ENCODE results near the gene LMF1. TPM values are rescaled to one million over a fixed set of nuclear protein-coding genes. Genes with fewer than 3 reads are reported as not detected.
"Not testable (repeated sequence)": the region's sequence is repeated elsewhere in the genome, so short reads cannot be mapped to it uniquely, and the experiment has no call there.

The LMF1 gene
- polyA plus RNA-seq, 2 donors, result 8.2 to 17.2 TPM

DNA sequence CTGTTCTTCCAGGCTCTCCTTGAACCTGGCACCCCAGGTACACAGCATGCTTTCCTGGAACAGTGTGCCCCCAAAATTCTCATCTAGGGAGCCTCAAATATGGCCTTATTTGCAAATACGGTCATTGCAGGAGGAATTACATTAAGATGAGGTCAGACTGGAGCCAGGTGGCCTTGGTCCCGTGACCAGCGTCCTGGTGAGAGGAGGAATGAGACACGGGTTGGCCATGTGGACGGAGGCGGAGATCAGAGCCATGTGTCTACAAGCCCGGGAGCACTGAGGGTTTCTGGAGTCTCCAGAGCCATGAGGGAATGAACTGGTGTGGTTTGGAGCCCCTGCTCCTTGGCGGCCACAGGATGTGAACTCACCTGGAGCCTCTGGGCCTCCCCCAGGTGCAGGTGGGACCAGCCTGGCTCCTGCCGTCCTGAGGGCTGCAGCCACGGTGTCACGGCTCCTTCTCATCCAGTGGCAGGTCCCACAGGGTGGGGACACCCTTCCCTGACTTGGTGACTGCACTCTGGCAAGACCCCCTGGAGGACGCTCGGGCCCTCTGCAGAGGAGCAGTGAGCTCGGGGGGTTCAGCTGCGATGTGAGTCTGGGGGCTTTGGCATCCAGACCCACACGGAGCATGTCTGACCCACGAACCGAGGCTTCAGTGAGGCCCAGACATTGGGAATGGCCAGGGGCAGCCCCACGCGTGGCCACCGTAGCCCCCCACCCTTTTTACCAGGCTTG lies 148.4 kb downstream of the LMF1 start:
- Histone ChIP-seq H3K27ac (ENCODE audit: low read depth in 2 of 2, low read length in 1 of 2) (no peak overlapping the region), H3K27me3 (ENCODE audit: control insufficient read depth in 1 of 2, insufficient read depth in 2 of 2, low read length in 2 of 2) (peaks cover 0 to 12% of the 10 kb centered on the region in 2 donors), H3K4me3 (ENCODE audit: low read depth in 1 of 2, low read length in 2 of 2) (no peak overlapping the region), H3K36me3 (ENCODE audit: control insufficient read depth in 2 of 2, insufficient read depth in 2 of 2, low read length in 1 of 2) (no peaks in the 10 kb centered on the region), H3K4me1 (ENCODE audit: control insufficient read depth in 2 of 2, insufficient read depth in 2 of 2, low read length in 1 of 2) (peaks cover 0 to 4% of the 10 kb centered on the region in 2 donors), H3K9me3 (ENCODE audit: control insufficient read depth in 2 of 2, insufficient read depth in 1 of 2, low read depth in 1 of 2, low read length in 1 of 2) (peaks cover 0 to 9% of the 10 kb centered on the region in 2 donors)
- 82 to 85% methylated on average over 19 to 21 of the region's 21 CpGs for WGBS, 2 donors

DNA sequence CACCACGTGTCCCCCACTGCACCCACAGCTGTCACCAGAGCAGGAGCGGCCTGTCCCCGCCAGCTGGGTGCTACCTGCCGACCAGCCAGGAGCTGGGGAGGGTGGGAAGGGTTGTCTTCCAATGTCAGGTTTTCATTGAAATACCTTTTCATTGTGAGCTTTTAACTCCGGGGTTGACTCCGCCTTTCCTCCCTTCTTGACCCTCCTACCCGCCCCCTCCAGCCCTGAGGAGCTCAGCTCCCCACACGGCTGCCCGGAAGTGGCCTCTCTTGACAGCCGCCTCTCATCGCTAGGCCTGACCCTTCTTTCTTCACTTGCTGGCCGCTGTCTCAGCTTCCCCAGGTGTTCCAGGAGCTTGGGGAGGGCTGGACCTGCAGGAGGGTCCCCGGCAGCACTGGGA lies 149.0 kb downstream of the LMF1 start:
- Histone ChIP-seq H3K4me1 (ENCODE audit: control insufficient read depth in 2 of 2, insufficient read depth in 2 of 2, low read length in 1 of 2) (peaks cover 0 to 4% of the 10 kb centered on the region in 2 donors), H3K27me3 (ENCODE audit: control insufficient read depth in 1 of 2, insufficient read depth in 2 of 2, low read length in 2 of 2) (peaks cover 0 to 12% of the 10 kb centered on the region in 2 donors)
- 58 to 66% methylated on average over 13 of the region's 13 CpGs for WGBS, 2 donors

DNA sequence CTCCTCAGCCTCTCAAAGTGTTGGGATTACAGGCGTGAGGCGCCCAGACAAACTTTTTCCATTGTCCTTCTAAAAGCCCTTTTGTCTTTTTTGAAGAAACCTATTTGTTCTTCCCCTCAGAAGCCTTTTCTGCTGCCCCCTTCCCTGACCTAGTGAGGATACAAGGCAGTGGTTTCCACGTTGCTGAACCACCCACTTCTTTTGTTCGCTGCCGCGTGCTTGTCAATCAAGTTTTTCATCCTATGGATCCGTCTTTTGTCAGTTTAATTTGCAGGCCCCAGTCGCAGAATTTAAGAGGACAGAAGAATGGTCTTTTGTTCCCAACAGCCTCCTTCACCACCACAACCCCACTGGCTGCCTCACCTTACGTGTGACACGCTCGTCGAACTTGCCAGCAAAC lies 150.0 kb downstream of the LMF1 start:
- H3K27ac ChIP-seq (ENCODE audit: low read depth in 2 of 2, low read length in 1 of 2), result no peak overlapping the region
- H3K36me3 ChIP-seq (ENCODE audit: control insufficient read depth in 2 of 2, insufficient read depth in 2 of 2, low read length in 1 of 2), result no peaks in the 10 kb centered on the region
- peaks cover 0 to 7% of the 10 kb centered on the region in 2 donors for H3K9me3 ChIP-seq (ENCODE audit: control insufficient read depth in 2 of 2, insufficient read depth in 1 of 2, low read depth in 1 of 2, low read length in 1 of 2)
- no peak overlapping the region for H3K4me3 ChIP-seq (ENCODE audit: low read depth in 1 of 2, low read length in 2 of 2)
- WGBS, 2 donors, result 70% methylated on average over 12 of the region's 12 CpGs
- peaks cover 0 to 4% of the 10 kb centered on the region in 2 donors for H3K4me1 ChIP-seq (ENCODE audit: control insufficient read depth in 2 of 2, insufficient read depth in 2 of 2, low read length in 1 of 2)
- peaks cover 0 to 12% of the 10 kb centered on the region in 2 donors for H3K27me3 ChIP-seq (ENCODE audit: control insufficient read depth in 1 of 2, insufficient read depth in 2 of 2, low read length in 2 of 2)

More for the DNA sequence above, 149.0 kb downstream of the LMF1 start:
- peaks cover 0 to 7% of the 10 kb centered on the region in 2 donors for H3K9me3 ChIP-seq (ENCODE audit: control insufficient read depth in 2 of 2, insufficient read depth in 1 of 2, low read depth in 1 of 2, low read length in 1 of 2)
- H3K4me3 ChIP-seq (ENCODE audit: low read depth in 1 of 2, low read length in 2 of 2), result no peak overlapping the region
- no peak overlapping the region for H3K27ac ChIP-seq (ENCODE audit: low read depth in 2 of 2, low read length in 1 of 2)
- H3K36me3 ChIP-seq (ENCODE audit: control insufficient read depth in 2 of 2, insufficient read depth in 2 of 2, low read length in 1 of 2), result no peaks in the 10 kb centered on the region

DNA sequence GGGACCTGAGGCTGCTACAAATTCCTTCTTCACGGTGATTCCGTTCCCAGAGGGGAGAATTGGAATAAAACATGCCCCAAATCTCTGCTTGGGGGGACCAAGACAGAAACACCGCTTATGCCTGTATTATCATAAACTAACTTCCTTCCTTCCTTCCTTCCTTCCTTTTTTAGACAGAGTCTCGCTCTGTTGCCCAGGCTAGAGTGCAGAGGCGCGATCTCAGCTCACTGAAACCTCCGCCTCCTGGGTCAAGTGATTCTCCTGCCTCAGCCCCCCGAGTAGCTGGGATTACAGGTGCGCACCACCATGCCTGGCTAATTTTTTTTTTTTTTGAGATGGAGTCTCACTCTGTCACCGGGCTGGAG lies 150.8 kb downstream of the LMF1 start:
- peaks cover 0 to 12% of the 10 kb centered on the region in 2 donors for H3K27me3 ChIP-seq (ENCODE audit: control insufficient read depth in 1 of 2, insufficient read depth in 2 of 2, low read length in 2 of 2)
- not testable (repeated sequence) for H3K9me3 ChIP-seq (ENCODE audit: control insufficient read depth in 2 of 2, insufficient read depth in 1 of 2, low read depth in 1 of 2, low read length in 1 of 2); H3K4me1 ChIP-seq (ENCODE audit: control insufficient read depth in 2 of 2, insufficient read depth in 2 of 2, low read length in 1 of 2); H3K27ac ChIP-seq (ENCODE audit: low read depth in 2 of 2, low read length in 1 of 2); H3K36me3 ChIP-seq (ENCODE audit: control insufficient read depth in 2 of 2, insufficient read depth in 2 of 2, low read length in 1 of 2); H3K4me3 ChIP-seq (ENCODE audit: low read depth in 1 of 2, low read length in 2 of 2)
- 69 to 71% methylated on average over 10 of the region's 10 CpGs for WGBS, 2 donors

DNA sequence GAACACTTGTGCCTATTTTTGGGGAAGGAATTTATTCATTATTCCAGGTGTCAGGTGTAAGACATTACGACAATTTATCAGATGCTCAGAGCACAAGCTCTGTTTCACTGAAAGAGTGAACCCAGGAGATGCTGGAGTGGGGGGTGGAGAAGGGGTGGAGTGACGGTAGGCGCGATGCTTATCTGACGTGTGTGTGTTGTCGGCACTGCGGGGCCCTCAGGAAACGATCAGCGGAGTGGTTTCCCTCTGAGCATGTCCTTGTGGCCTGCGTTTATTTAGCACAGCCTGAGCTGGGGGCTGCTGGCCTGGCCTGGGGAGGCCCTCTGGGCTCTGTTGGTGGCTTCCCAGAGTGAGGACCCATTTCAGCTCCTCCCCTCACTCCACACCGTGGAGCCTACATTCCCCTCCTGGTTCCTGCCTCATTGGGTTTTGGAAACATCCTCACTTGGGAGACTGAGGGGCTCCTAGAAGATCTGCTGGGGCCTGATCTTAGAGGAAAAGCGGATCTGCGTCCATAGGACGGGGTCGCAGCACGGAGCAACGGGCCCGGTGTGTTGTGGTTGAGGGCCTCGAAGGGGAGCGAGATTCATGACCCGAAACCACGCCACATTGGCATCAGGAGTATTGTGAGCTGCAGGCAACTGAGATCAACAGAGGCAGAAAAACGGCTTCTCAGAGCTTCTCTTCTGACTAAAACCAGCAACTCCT lies 151.3 kb downstream of the LMF1 start:
- no peak overlapping the region for H3K4me3 ChIP-seq (ENCODE audit: low read depth in 1 of 2, low read length in 2 of 2)
- no peak overlapping the region for H3K27ac ChIP-seq (ENCODE audit: low read depth in 2 of 2, low read length in 1 of 2)
- no peaks in the 10 kb centered on the region for H3K4me1 ChIP-seq (ENCODE audit: control insufficient read depth in 2 of 2, insufficient read depth in 2 of 2, low read length in 1 of 2)
- H3K9me3 ChIP-seq (ENCODE audit: control insufficient read depth in 2 of 2, insufficient read depth in 1 of 2, low read depth in 1 of 2, low read length in 1 of 2), result peaks cover 0 to 7% of the 10 kb centered on the region in 2 donors
- no peaks in the 10 kb centered on the region for H3K36me3 ChIP-seq (ENCODE audit: control insufficient read depth in 2 of 2, insufficient read depth in 2 of 2, low read length in 1 of 2)
- WGBS, 2 donors, result 58 to 60% methylated on average over 23 of the region's 23 CpGs
- peaks cover 0 to 12% of the 10 kb centered on the region in 2 donors for H3K27me3 ChIP-seq (ENCODE audit: control insufficient read depth in 1 of 2, insufficient read depth in 2 of 2, low read length in 2 of 2)

DNA sequence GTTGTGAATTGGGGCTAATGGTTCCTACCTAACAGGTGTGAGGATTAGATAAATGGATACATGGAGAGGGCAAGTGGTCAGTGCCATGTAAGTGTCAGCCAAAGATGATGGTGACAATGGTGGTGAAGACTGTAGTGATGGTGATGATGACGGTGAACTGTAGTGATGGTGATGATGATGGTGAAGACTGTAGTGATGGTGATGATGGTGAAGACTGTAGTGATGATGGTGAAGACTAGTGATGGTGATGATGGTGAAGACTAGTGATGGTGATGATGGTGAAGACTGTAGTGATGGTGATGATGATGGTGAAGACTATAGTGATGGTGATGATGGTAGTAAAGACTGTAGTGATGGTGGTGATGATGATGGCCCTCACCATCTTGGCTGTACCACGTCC lies 152.2 kb downstream of the LMF1 start:
- Histone ChIP-seq H3K36me3 (ENCODE audit: control insufficient read depth in 2 of 2, insufficient read depth in 2 of 2, low read length in 1 of 2) (no peaks in the 10 kb centered on the region), H3K9me3 (ENCODE audit: control insufficient read depth in 2 of 2, insufficient read depth in 1 of 2, low read depth in 1 of 2, low read length in 1 of 2) (peaks cover 0 to 7% of the 10 kb centered on the region in 2 donors), H3K27ac (ENCODE audit: low read depth in 2 of 2, low read length in 1 of 2) (no peak overlapping the region), H3K4me3 (ENCODE audit: low read depth in 1 of 2, low read length in 2 of 2) (no peak overlapping the region), H3K27me3 (ENCODE audit: control insufficient read depth in 1 of 2, insufficient read depth in 2 of 2, low read length in 2 of 2) (peaks cover 0 to 15% of the 10 kb centered on the region in 2 donors), H3K4me1 (ENCODE audit: control insufficient read depth in 2 of 2, insufficient read depth in 2 of 2, low read length in 1 of 2) (peaks cover 0 to 1% of the 10 kb centered on the region in 2 donors)
- 70 to 73% methylated on average over 2 of the region's 2 CpGs for WGBS, 2 donors

DNA sequence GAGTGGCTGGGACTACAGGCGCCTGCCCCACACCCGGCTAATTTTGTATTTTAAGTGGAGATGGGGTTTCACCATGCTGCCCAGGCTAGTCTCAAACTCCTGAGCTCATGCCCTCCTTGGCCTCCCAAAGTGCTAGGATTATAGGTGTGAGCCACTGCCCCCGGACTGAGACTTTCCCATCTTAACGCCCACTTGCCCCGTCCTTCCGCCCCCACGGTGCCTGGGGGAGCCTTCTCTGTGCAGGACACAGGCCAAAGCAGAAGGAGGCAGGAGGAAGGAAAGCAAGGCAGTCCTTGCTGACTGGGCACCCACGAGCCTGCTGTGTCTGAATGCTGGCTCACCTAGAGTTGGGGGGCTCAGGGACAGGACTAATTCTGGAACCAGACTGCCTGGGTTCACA lies 152.7 kb downstream of the LMF1 start:
- peaks cover 0 to 19% of the 10 kb centered on the region in 2 donors for H3K27me3 ChIP-seq (ENCODE audit: control insufficient read depth in 1 of 2, insufficient read depth in 2 of 2, low read length in 2 of 2)
- H3K27ac ChIP-seq (ENCODE audit: low read depth in 2 of 2, low read length in 1 of 2), result no peak overlapping the region
- H3K4me3 ChIP-seq (ENCODE audit: low read depth in 1 of 2, low read length in 2 of 2), result no peak overlapping the region
- WGBS, 2 donors, result 78 to 88% methylated on average over 8 of the region's 8 CpGs
- H3K36me3 ChIP-seq (ENCODE audit: control insufficient read depth in 2 of 2, insufficient read depth in 2 of 2, low read length in 1 of 2), result no peaks in the 10 kb centered on the region
- peaks cover 0 to 6% of the 10 kb centered on the region in 2 donors for H3K4me1 ChIP-seq (ENCODE audit: control insufficient read depth in 2 of 2, insufficient read depth in 2 of 2, low read length in 1 of 2)
- peaks cover 0 to 7% of the 10 kb centered on the region in 2 donors for H3K9me3 ChIP-seq (ENCODE audit: control insufficient read depth in 2 of 2, insufficient read depth in 1 of 2, low read depth in 1 of 2, low read length in 1 of 2)

DNA sequence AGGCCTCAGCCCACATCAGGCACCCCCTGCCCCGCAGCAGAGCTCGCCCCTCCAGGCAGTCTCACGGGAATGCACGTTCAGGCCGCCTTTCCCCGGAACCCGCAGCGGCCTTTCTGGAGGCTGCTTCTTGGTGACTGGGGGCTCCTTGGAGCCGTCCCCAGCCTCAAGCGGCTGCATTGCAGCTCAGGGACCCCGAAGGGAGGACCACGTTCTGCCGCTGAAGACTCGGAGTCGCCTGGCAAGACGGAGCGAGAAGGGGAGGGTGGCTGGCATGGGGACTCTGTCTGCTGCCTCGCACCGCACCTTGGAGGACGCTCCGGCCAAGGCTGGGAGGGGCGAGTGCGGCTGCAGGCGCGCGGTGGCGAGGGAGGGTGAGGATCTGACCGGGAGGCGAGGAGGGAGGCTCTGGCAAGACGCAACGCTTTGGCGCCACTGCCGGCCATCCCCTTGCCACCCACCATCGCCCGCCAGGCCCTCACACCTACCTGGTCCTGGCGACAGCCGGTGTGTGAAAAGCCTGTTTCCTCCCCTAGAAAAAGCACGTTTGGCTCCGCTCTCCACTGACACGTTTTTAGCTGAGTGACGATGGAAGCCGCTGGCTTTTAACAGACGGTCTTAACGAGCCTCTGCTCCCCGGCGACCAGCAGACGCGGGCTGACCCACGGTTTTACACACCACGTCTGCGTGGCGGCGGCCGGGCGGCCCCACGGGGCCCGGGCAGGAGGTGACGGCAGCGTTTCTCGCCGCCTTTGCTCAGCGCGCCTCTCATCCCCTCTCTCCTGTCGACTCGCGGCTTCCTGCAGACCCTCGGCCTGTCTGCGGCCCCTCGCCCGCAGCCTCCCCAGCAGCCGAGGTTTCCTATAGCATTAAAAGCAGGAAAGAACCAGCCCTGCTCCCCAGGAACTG lies 153.5 kb downstream of the LMF1 start:
- Histone ChIP-seq H3K27ac (ENCODE audit: low read depth in 2 of 2, low read length in 1 of 2) (no peak overlapping the region), H3K36me3 (ENCODE audit: control insufficient read depth in 2 of 2, insufficient read depth in 2 of 2, low read length in 1 of 2) (no peaks in the 10 kb centered on the region), H3K9me3 (ENCODE audit: control insufficient read depth in 2 of 2, insufficient read depth in 1 of 2, low read depth in 1 of 2, low read length in 1 of 2) (peaks cover 0 to 9% of the 10 kb centered on the region in 2 donors), H3K4me3 (ENCODE audit: low read depth in 1 of 2, low read length in 2 of 2) (no peak overlapping the region), H3K4me1 (ENCODE audit: control insufficient read depth in 2 of 2, insufficient read depth in 2 of 2, low read length in 1 of 2) (peaks cover 0 to 6% of the 10 kb centered on the region in 2 donors), H3K27me3 (ENCODE audit: control insufficient read depth in 1 of 2, insufficient read depth in 2 of 2, low read length in 2 of 2) (peaks cover 0 to 21% of the 10 kb centered on the region in 2 donors)
- WGBS, 2 donors, result 55 to 71% methylated on average over 67 to 71 of the region's 71 CpGs

DNA sequence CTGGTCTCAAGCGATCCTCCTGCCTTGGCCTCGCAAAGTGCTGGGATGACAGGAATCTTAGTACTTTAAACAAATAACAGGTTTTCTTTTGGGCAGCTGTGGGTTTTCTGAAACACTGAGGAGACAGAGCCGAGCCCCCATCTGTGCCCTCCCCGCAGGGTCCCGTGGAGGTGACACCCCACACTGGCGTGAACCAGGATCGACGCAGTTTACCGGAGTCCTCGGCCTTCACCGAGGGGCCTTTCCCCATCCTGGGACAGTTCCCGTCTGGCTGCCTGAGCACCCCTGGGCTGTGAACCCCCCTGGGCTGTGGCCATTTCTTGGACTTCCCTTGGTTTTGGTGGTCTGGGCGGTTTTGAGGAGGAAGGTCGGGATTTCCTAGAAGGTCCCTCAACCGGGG lies 154.9 kb downstream of the LMF1 start:
- H3K27me3 ChIP-seq (ENCODE audit: control insufficient read depth in 1 of 2, insufficient read depth in 2 of 2, low read length in 2 of 2), result peaks cover 0 to 17% of the 10 kb centered on the region in 2 donors

More for the DNA sequence above, 154.9 kb downstream of the LMF1 start:
- Histone ChIP-seq H3K4me3 (ENCODE audit: low read depth in 1 of 2, low read length in 2 of 2) (no peak overlapping the region), H3K9me3 (ENCODE audit: control insufficient read depth in 2 of 2, insufficient read depth in 1 of 2, low read depth in 1 of 2, low read length in 1 of 2) (peaks cover 0 to 13% of the 10 kb centered on the region in 2 donors), H3K36me3 (ENCODE audit: control insufficient read depth in 2 of 2, insufficient read depth in 2 of 2, low read length in 1 of 2) (no peaks in the 10 kb centered on the region), H3K27ac (ENCODE audit: low read depth in 2 of 2, low read length in 1 of 2) (no peak overlapping the region), H3K4me1 (ENCODE audit: control insufficient read depth in 2 of 2, insufficient read depth in 2 of 2, low read length in 1 of 2) (peaks cover 0 to 6% of the 10 kb centered on the region in 2 donors)
- WGBS, 2 donors, result 87 to 90% methylated on average over 15 of the region's 15 CpGs
